A673 (cell line): ENCODE results near the gene FHIT. TPM values are rescaled to one million over a fixed set of nuclear protein-coding genes. Genes with fewer than 3 reads are reported as not detected.

Source experiments
- BruUV-seq: library from RNA; stranded (reverse); fragments of 400-500 nt; replicated peaks from 2 replicates; lab custom pipeline; 2021; lab: Mats Ljungman, UMichigan
- CTCF ChIA-PET: fragments of 300-600 bp; sonication (Branson Sonifier 250); formaldehyde crosslinking; loops from one replicate; lab custom pipeline; 2022; ENCODE audit warnings: antibody characterized with exemption; lab: Charles Lee
- POLR2A ChIA-PET: fragments of 300-600 bp; sonication (Branson Sonifier 250); formaldehyde crosslinking; loops from one replicate; lab custom pipeline; 2022; ENCODE audit warnings: antibody characterized with exemption; ENCODE audit not compliant: low non-redundant PET; lab: Charles Lee
- DNase-seq: peaks from one replicate; pipeline ENCODE4 v3.0.0-alpha.2; 2015; ENCODE audit warnings: low spot score
- H3K27ac ChIP-seq: fragments of 200-600 bp; sonication (generic); 2 replicates; pipeline ENCODE4 v1.5.1; 2016; ENCODE audit warnings: mixed run types, low read depth, mild to moderate bottlenecking, mixed read lengths, antibody characterized with exemption, low read length; ENCODE audit not compliant: poor library complexity, severe bottlenecking
- H3K27me3 ChIP-seq: fragments of 200-600 bp; sonication (generic); replicated peaks from 2 replicates; pipeline ENCODE4 v1.6.1; 2017; ENCODE audit warnings: mixed run types, low read depth, mild to moderate bottlenecking, mixed read lengths, antibody characterized with exemption, low read length; ENCODE audit not compliant: insufficient read depth, poor library complexity
- H3K36me3 ChIP-seq: fragments of 200-600 bp; sonication (generic); 2 replicates; pipeline ENCODE4 v1.6.1; 2016; ENCODE audit warnings: mixed run types, mild to moderate bottlenecking, mixed read lengths, antibody characterized with exemption, low read length; ENCODE audit not compliant: insufficient read depth, poor library complexity, severe bottlenecking
- H3K4me1 ChIP-seq: fragments of 200-600 bp; sonication (generic); 2 replicates; pipeline ENCODE4 v1.6.1; 2017; ENCODE audit warnings: mixed run types, mild to moderate bottlenecking, mixed read lengths, antibody characterized with exemption, low read length; ENCODE audit not compliant: insufficient read depth, poor library complexity, severe bottlenecking
- H3K4me3 ChIP-seq: fragments of 200-600 bp; sonication (generic); 2 replicates; pipeline ENCODE4 v1.5.1; 2016; ENCODE audit warnings: low read depth, mixed run types, mild to moderate bottlenecking, mixed read lengths, low read length; ENCODE audit not compliant: poor library complexity, severe bottlenecking
- H3K9me3 ChIP-seq: fragments of 200-600 bp; sonication (generic); 2 replicates; pipeline ENCODE4 v1.6.1; 2016; ENCODE audit warnings: mixed run types, low read depth, mild to moderate bottlenecking, mixed read lengths, antibody characterized with exemption, low read length; ENCODE audit not compliant: poor library complexity, severe bottlenecking
- EZH2 ChIP-seq: fragments of 200-600 bp; sonication (generic); IDR thresholded peaks from 2 replicates; pipeline ENCODE4 v1.6.1; 2017; ENCODE audit warnings: borderline replicate concordance, low read depth, mild to moderate bottlenecking, mixed read lengths, antibody characterized with exemption, low read length; ENCODE audit not compliant: poor library complexity, severe bottlenecking
- intact Hi-C: fragments of 100-400 bp; cut with micrococcal nuclease; formaldehyde crosslinking; loops from one replicate; pipeline ENCODE4 v1.10.0; 2022; ENCODE audit not compliant: unreplicated experiment
- total RNA-seq: library from RNA; stranded (reverse); gene quantifications from 2 replicates; pipeline ENCODE4 v1.2.3, GENCODE V29; 2021
- TF ChIP-seq, protein P1 (sequence below): fragments of 300-800, 200-600 bp; sonication (generic); conservative IDR thresholded peaks from 2 replicates; pipeline ENCODE4 v1.5.1; 2017; ENCODE audit warnings: low read depth, mild to moderate bottlenecking, antibody characterized with exemption, low read length, moderate library complexity, mixed read lengths

Gene FHIT
- total RNA-seq, 1 experiment from 2014 or later = not detected

DNA sequence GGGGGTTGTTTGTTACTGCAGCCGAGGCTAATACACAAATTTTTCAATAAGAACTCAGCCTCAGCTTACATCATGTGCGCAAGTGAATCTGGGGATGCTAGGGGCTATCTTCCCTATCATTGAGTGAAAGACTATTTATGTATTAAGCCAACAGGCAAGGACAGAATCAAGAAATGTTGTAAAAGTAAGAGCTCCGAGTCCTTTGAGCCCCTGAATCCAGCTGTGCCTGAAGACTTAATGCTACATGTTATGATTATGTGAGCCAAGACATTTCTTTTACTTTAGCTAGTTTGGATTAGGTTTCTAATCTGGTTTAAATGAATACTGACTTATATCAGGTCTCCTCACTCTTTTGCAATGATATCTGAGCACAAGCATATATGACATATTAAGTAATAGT lies 1418.5 kb downstream of the FHIT start:
- ChIA-PET POLR2A (no interaction called here), CTCF (no interaction called here)
- no peaks in the 10 kb centered on the region for H3K4me1 ChIP-seq
- TF ChIP-seq EZH2 = no peak
- TF ChIP-seq, protein P1, sequence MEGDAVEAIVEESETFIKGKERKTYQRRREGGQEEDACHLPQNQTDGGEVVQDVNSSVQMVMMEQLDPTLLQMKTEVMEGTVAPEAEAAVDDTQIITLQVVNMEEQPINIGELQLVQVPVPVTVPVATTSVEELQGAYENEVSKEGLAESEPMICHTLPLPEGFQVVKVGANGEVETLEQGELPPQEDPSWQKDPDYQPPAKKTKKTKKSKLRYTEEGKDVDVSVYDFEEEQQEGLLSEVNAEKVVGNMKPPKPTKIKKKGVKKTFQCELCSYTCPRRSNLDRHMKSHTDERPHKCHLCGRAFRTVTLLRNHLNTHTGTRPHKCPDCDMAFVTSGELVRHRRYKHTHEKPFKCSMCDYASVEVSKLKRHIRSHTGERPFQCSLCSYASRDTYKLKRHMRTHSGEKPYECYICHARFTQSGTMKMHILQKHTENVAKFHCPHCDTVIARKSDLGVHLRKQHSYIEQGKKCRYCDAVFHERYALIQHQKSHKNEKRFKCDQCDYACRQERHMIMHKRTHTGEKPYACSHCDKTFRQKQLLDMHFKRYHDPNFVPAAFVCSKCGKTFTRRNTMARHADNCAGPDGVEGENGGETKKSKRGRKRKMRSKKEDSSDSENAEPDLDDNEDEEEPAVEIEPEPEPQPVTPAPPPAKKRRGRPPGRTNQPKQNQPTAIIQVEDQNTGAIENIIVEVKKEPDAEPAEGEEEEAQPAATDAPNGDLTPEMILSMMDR = no peak
- H3K27ac ChIP-seq = no peak overlapping the region
- DNase-seq = no peak
- intact Hi-C loops = no loop called here
- no peaks in the 10 kb centered on the region for H3K9me3 ChIP-seq
- no peaks in the 10 kb centered on the region for H3K36me3 ChIP-seq
- BruUV-seq = no TSS peak
- no peak overlapping the region for H3K4me3 ChIP-seq
- no peaks in the 10 kb centered on the region for H3K27me3 ChIP-seq

DNA sequence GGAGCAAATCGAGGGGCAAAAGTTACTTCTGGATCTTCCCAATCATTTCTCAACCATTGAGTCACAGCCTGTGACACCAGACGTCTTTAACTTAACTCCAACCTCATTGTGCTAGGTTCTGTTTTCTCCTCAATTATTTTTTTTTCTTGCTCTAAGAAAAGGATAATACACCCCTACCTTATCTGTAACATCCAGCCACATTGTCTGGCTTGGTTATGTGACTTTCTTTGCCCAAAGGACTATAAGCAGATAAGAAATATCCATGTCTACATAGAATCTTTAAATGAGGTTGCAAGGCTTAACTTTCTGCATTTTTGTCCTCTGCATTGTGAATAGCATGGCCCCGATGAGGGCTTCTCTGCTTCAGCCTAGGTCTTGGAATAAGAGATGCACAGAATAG lies 1419.0 kb downstream of the FHIT start:
- intact Hi-C loops = no loop called here
- Histone ChIP-seq H3K4me3 (no peak overlapping the region), H3K27me3 (no peaks in the 10 kb centered on the region), H3K9me3 (no peaks in the 10 kb centered on the region), H3K4me1 (no peaks in the 10 kb centered on the region), H3K27ac (no peak overlapping the region), H3K36me3 (no peaks in the 10 kb centered on the region)
- CTCF ChIA-PET = no interaction called here
- TF ChIP-seq EZH2 = no peak
- TF ChIP-seq, protein P1 = no peak
- POLR2A ChIA-PET = no interaction called here
- no TSS peak for BruUV-seq
- DNase-seq = no peak

DNA sequence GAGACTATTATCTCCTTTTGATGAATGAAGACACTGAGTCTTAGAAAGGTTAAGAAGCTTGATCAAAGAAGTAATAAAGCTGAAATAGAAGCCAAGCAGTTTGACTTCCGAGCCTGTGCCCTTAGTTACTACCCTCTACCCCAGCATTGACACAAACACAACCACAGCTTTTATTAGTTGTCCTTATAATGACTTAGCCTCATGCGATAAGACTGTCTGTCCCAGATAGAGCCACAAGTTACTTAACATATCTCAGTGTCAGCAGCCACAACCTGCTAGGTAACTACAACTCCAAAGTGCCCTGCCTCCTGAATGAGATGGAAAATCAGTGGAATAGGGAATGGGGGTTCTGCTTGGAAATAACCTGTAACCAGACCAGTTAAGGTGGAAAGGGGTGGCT lies 1419.9 kb downstream of the FHIT start:
- ChIA-PET POLR2A (no interaction called here), CTCF (no interaction called here)
- no peak for DNase-seq
- no peak overlapping the region for H3K4me3 ChIP-seq
- H3K9me3 ChIP-seq = no peaks in the 10 kb centered on the region
- no peak overlapping the region for H3K27ac ChIP-seq
- TF ChIP-seq, protein P1 = no peak
- TF ChIP-seq EZH2 = no peak
- no peaks in the 10 kb centered on the region for H3K36me3 ChIP-seq
- intact Hi-C loops = no loop called here
- no peaks in the 10 kb centered on the region for H3K4me1 ChIP-seq
- BruUV-seq = no TSS peak
- no peaks in the 10 kb centered on the region for H3K27me3 ChIP-seq
